ENCODE measurements around the gene RRP1B. TPM values are rescaled to one million over a fixed set of nuclear protein-coding genes. Genes with fewer than 3 reads are reported as not detected.

The RRP1B gene
- total RNA-seq, 1 donor from 2014 or later, result 10.6 TPM

- Histone ChIP-seq H3K27me3 (no peaks in the 10 kb centered on the region), H3K9me3 (no peaks in the 10 kb centered on the region), H3K36me3 (peaks cover 0 to 10% of the 10 kb centered on the region in 2 donors), H3K4me3 (peak overlapping the region; percentile 81 to 100), H3K4me1 (peaks cover 16 to 36% of the 10 kb centered on the region in 2 donors), H3K27ac (no peak overlapping the region)
- TF ChIP-seq CTCF (IDR thresholded peaks at IDR 0.05), result no peak
- intact Hi-C loops (cut with DNase I), result loop anchor here (10.0 kb wide), 2 partner anchors 144 to 1956 kb away; partner anchors contain the start of genes AGPAT3 and RIPK4
- DNase-seq (ENCODE audit: low spot score in 2 of 2), result no peak
Measured at GRCh38 chr21:43721206-43721605, 61.8 kb downstream of the RRP1B start.

- Histone ChIP-seq H3K27me3 (no peaks in the 10 kb centered on the region), H3K27ac (no peak overlapping the region), H3K4me1 (peaks cover 23 to 44% of the 10 kb centered on the region in 2 donors), H3K4me3 (peak overlapping the region in 1 of 2 donors; percentile 81), H3K36me3 (peaks cover 0 to 10% of the 10 kb centered on the region in 2 donors), H3K9me3 (no peaks in the 10 kb centered on the region)
- no peak for TF ChIP-seq CTCF (IDR thresholded peaks at IDR 0.05)
- no peak for DNase-seq (ENCODE audit: low spot score in 2 of 2)
- intact Hi-C loops (cut with DNase I), result loop anchor here (10.0 kb wide), 2 partner anchors 143 to 1957 kb away; partner anchors contain the start of genes AGPAT3 and RIPK4
Measured at GRCh38 chr21:43721939-43722338, 62.6 kb downstream of the RRP1B start.

- Histone ChIP-seq H3K27me3 (no peaks in the 10 kb centered on the region), H3K27ac (no peak overlapping the region), H3K9me3 (no peaks in the 10 kb centered on the region), H3K36me3 (peaks cover 0 to 10% of the 10 kb centered on the region in 2 donors), H3K4me1 (peaks cover 33 to 54% of the 10 kb centered on the region in 2 donors), H3K4me3 (no peak overlapping the region)
- intact Hi-C loops (cut with DNase I), result loop anchor here (10.0 kb wide), 2 partner anchors 141 to 1959 kb away; partner anchors contain the start of genes AGPAT3 and RIPK4
- DNase-seq (ENCODE audit: low spot score in 2 of 2), result no peak
- no peak for TF ChIP-seq CTCF (IDR thresholded peaks at IDR 0.05)
Measured at GRCh38 chr21:43723648-43724047, 64.3 kb downstream of the RRP1B start.

- H3K4me1 ChIP-seq, result peaks cover 23 to 46% of the 10 kb centered on the region in 2 donors
- peak in 1 of 2 donors; percentile 75 for DNase-seq (ENCODE audit: low spot score in 2 of 2)
- peak overlapping the region; percentile 90 to 91 for H3K27ac ChIP-seq
- no peaks in the 10 kb centered on the region for H3K9me3 ChIP-seq
- peak overlapping the region in 1 of 2 donors; percentile 0 for H3K4me3 ChIP-seq
- intact Hi-C loops (cut with DNase I), result loop anchor here (5.0 to 10.0 kb wide), 3 partner anchors 50 to 1962 kb away; partner anchors contain the start of genes AGPAT3, CSTB and RIPK4
- peaks cover 0 to 10% of the 10 kb centered on the region in 2 donors for H3K36me3 ChIP-seq
- H3K27me3 ChIP-seq, result no peaks in the 10 kb centered on the region
- TF ChIP-seq CTCF (IDR thresholded peaks at IDR 0.05), result no peak
Measured at GRCh38 chr21:43726686-43727518, 67.5 kb downstream of the RRP1B start.

GRCh38 chr21:43727519-43728153 is 68.3 kb downstream of the RRP1B start:
- Histone ChIP-seq H3K4me1 (peaks cover 23 to 49% of the 10 kb centered on the region in 2 donors), H3K27ac (peak overlapping the region; percentile 90 to 91), H3K27me3 (no peaks in the 10 kb centered on the region), H3K9me3 (no peaks in the 10 kb centered on the region), H3K4me3 (peak overlapping the region; percentile 57 to 70), H3K36me3 (peaks cover 0 to 10% of the 10 kb centered on the region in 2 donors)
- intact Hi-C loops (cut with DNase I), result loop anchor here (1.0 to 10.0 kb wide), 4 partner anchors 31 to 1963 kb away; partner anchors contain the start of genes AGPAT3, CSTB and RIPK4
- no peak for TF ChIP-seq CTCF (IDR thresholded peaks at IDR 0.05)
- peak in 1 of 2 donors; percentile 71 for DNase-seq (ENCODE audit: low spot score in 2 of 2)

Data from ascending aorta (tissue), 2 donors.